HepG2 (cell line): Measurements from ENCODE around the gene GZF1. TPM values are rescaled to one million over a fixed set of nuclear protein-coding genes. Genes with fewer than 3 reads are reported as not detected.
A peak's percentile ranks its signal among the peaks of the same experiment; 100 is the strongest.

Experiments
- ARNTL ChIP-seq: sonication (generic); formaldehyde crosslinking; IDR thresholded peaks from 2 replicates; pipeline ENCODE4 v1.4.0; 2020; ENCODE audit warnings: mild to moderate bottlenecking, missing genetic modification reagents
- ATF5 ChIP-seq: sonication (generic); formaldehyde crosslinking; IDR thresholded peaks from 2 replicates; pipeline ENCODE4 v1.4.0; 2020; ENCODE audit warnings: mild to moderate bottlenecking, low read depth, missing genetic modification reagents
- EED ChIP-seq: sonication (generic); formaldehyde crosslinking; IDR thresholded peaks from 2 replicates; pipeline ENCODE4 v1.5.0; 2020; ENCODE audit warnings: mild to moderate bottlenecking, missing genetic modification reagents
- EP300 ChIP-seq, 3 experiments: sonication (generic) in 1 of 3; formaldehyde crosslinking in 1 of 3; IDR thresholded peaks; 2 replicates each; pipeline versions ENCODE4 v1.5.1 to v1.6.1; 2011 to 2020; ENCODE audit warnings: low read depth in 2 of 3, low read length in 2 of 3, borderline replicate concordance in 1 of 3, improper control_type of control experiment in 1 of 3, mild to moderate bottlenecking in 1 of 3, missing genetic modification reagents in 1 of 3, moderate library complexity in 1 of 3
- NCOA2 ChIP-seq: sonication (generic); formaldehyde crosslinking; IDR thresholded peaks from 2 replicates; pipeline ENCODE4 v1.8.0; 2022; ENCODE audit warnings: inconsistent platforms
- NCOA5 ChIP-seq: sonication (generic); formaldehyde crosslinking; IDR thresholded peaks from 2 replicates; pipeline ENCODE4 v1.4.0; 2020; ENCODE audit warnings: missing genetic modification reagents
- PCBP1 ChIP-seq: fragments of 200-400 bp; formaldehyde crosslinking; IDR thresholded peaks from 2 replicates; pipeline ENCODE4 v1.6.1; 2017; ENCODE audit warnings: mild to moderate bottlenecking, low read depth, low read length, borderline replicate concordance
- REL ChIP-seq: sonication (generic); formaldehyde crosslinking; conservative IDR thresholded peaks from 2 replicates; pipeline ENCODE4 v1.8.0; 2022; ENCODE audit warnings: mild to moderate bottlenecking, missing genetic modification reagents, moderate library complexity
- SIX4 ChIP-seq: sonication (generic); formaldehyde crosslinking; IDR thresholded peaks from 2 replicates; pipeline ENCODE4 v1.4.0; 2020; ENCODE audit warnings: missing genetic modification reagents
- SNAPC5 ChIP-seq: sonication (generic); formaldehyde crosslinking; IDR thresholded peaks from 2 replicates; pipeline ENCODE4 v1.8.1; 2023; ENCODE audit warnings: mild to moderate bottlenecking, missing genetic modification reagents, borderline replicate concordance
- TCF7 ChIP-seq: sonication (generic); IDR thresholded peaks from 2 replicates; pipeline ENCODE4 v1.6.1; 2016; ENCODE audit warnings: antibody characterized with exemption, low read depth
- ZBTB1 ChIP-seq: sonication (generic); formaldehyde crosslinking; IDR thresholded peaks from 2 replicates; pipeline ENCODE4 v1.4.0; 2020; ENCODE audit warnings: missing genetic modification reagents, borderline replicate concordance
- ZMYM4 ChIP-seq: sonication (generic); formaldehyde crosslinking; IDR thresholded peaks from 2 replicates; pipeline ENCODE4 v1.8.1; 2023; ENCODE audit warnings: mild to moderate bottlenecking, missing genetic modification reagents
- ZNF138 ChIP-seq: sonication (generic); formaldehyde crosslinking; IDR thresholded peaks from 2 replicates; pipeline ENCODE4 v1.5.0; 2020; ENCODE audit warnings: mild to moderate bottlenecking, low read depth, missing genetic modification reagents
- ZNF383 ChIP-seq: sonication (generic); formaldehyde crosslinking; IDR thresholded peaks from 2 replicates; pipeline ENCODE4 v1.4.0; 2020; ENCODE audit warnings: missing genetic modification reagents, mild to moderate bottlenecking, borderline replicate concordance
- ZNF496 ChIP-seq: sonication (generic); formaldehyde crosslinking; IDR thresholded peaks from 2 replicates; pipeline ENCODE4 v1.8.1; 2023; ENCODE audit warnings: mild to moderate bottlenecking, moderate library complexity, missing genetic modification reagents; ENCODE audit not compliant: insufficient replicate concordance
- ZNF891 ChIP-seq: sonication (generic); formaldehyde crosslinking; IDR thresholded peaks from 2 replicates; pipeline ENCODE4 v1.5.0; 2020; ENCODE audit warnings: mild to moderate bottlenecking, missing genetic modification reagents
- polyA plus RNA-seq, 8 experiments: library from polyadenylated mRNA; depleted of rRNA in 3 of 8; stranded (reverse) in 7 of 8; unstranded in 1 of 8; fragments of >200 nt; fragmentation: Illumina TruSeq in 4 of 8; extraction: Trizol in 4 of 8; gene quantifications; 2 replicates each; pipeline versions ENCODE4 v1.2.1 to v1.2.3, GENCODE V29; 2011 to 2016; ENCODE audit warnings: low read depth in 4 of 8, missing spikeins in 1 of 8, mixed read lengths in 1 of 8; ENCODE audit not compliant: insufficient read depth in 1 of 8
- total RNA-seq, 5 experiments: library from RNA; depleted of rRNA; stranded (reverse); fragments of >200 nt; fragmentation: Illumina TruSeq; extraction: Trizol; gene quantifications; 2 replicates each; pipeline ENCODE4 v1.2.3, GENCODE V29; 2016; ENCODE audit warnings: low read depth in 1 of 5
- TF ChIP-seq, protein P1 (sequence below): sonication (generic); formaldehyde crosslinking; IDR thresholded peaks from 2 replicates; pipeline ENCODE4 v1.8.0; 2023; ENCODE audit warnings: mild to moderate bottlenecking, missing genetic modification reagents
- TF ChIP-seq, protein P2 (sequence below): sonication (generic); formaldehyde crosslinking; IDR thresholded peaks from 2 replicates; pipeline ENCODE4 v1.5.1; 2020; ENCODE audit warnings: missing genetic modification reagents, mild to moderate bottlenecking, borderline replicate concordance
- TF ChIP-seq, protein P3 (sequence below): sonication (generic); formaldehyde crosslinking; IDR thresholded peaks from 2 replicates; pipeline ENCODE4 v1.8.1; 2022; ENCODE audit warnings: low read depth, mild to moderate bottlenecking, missing genetic modification reagents

GZF1 gene
- total and polyA plus RNA-seq, 2 of the 13 experiments (the other 11 are each of a cell fraction or from before 2014, with no cell fraction given) = 16.9 to 26.0 TPM

DNA sequence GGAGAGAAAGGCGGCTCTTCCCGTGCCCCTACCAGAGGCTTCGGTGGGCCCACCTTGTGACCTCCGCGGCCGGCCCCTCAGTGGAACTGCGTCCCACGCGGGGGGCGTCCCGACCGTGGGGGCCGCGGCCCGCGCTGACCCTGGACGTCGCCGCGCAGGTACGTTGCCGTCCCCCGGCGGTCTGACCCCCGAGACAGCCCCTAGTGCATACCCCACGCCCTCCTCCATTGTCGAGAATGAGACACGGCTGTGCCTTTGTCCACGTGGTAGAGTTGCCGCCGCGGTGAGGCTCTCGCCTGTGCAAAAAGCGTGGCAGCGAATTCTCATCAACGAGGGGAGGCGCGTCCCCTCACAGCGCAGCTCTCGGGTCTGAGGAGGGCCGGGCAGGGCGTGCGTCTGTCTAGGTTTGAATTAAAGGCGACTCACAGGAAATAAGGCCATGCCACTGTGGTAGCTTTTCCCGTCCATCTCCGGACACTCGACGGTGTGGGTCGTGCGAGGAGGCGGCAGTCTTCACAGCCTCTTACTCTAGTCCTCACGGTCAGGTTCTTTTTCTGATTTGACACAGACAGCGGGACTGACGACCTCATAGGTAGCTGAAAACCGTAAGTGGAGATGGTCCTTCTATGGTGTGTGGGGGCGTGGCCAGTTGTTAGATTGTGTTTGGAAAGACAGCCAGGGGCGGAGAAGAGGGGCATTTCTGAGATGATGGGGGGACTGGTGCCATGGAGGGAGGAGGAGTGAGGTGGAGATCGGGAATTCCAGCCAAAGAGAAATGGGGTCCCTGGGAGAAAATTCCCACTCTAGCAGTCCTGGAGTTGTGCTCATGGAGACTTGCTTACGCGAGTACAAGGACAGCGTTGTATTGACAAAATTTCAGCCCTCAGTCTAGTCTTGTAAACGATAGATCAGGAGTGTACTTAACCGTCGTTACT lies 10.8 kb upstream of the GZF1 start (continued):
- TF ChIP-seq ATF5 (CRISPR knock-in tag) (0 out of 2 replicates have a peak, but pooled peaks have one; percentile 60), ARNTL (CRISPR knock-in tag) (no peak; the same call in 1 of the 2 replicates), ZMYM4 (CRISPR knock-in tag) (0 out of 2 replicates have a peak, but pooled peaks have one; percentile 44), NCOA5 (peak; percentile 85), ZBTB1 (CRISPR knock-in tag) (peak; percentile 52), SNAPC5 (0 out of 2 replicates have a peak, but pooled peaks have one; percentile 77), ZNF496 (CRISPR knock-in tag) (no peak), ZNF891 (CRISPR knock-in tag) (no peak), EP300 (IDR thresholded peaks at IDR 0.05; ENCODE audit: low read depth in 2 of 2, low read length in 2 of 2) (no peak), EP300 (CRISPR knock-in tag; IDR thresholded peaks at IDR 0.05; ENCODE audit: borderline replicate concordance) (0 out of 2 replicates have a peak, but pooled peaks have one; percentile 11), ZNF383 (CRISPR knock-in tag) (peak; percentile 23; the same call in 1 of the 2 replicates), TCF7 (no peak), PCBP1 (no peak), ZNF138 (CRISPR knock-in tag) (0 out of 2 replicates have a peak, but pooled peaks have one; percentile 85), REL (CRISPR knock-in tag) (peak; percentile 78; the same call in 1 of the 2 replicates), EED (CRISPR knock-in tag) (peak; percentile 97), SIX4 (CRISPR knock-in tag) (peak; percentile 48; the same call in 1 of the 2 replicates), NCOA2 (CRISPR knock-in tag) (no peak)
- TF ChIP-seq, protein P1, sequence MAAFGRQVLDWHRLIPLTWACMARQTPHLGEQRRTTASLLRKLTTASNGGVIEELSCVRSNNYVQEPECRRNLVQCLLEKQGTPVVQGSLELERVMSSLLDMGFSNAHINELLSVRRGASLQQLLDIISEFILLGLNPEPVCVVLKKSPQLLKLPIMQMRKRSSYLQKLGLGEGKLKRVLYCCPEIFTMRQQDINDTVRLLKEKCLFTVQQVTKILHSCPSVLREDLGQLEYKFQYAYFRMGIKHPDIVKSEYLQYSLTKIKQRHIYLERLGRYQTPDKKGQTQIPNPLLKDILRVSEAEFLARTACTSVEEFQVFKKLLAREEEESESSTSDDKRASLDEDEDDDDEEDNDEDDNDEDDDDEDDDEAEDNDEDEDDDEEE (CRISPR knock-in tag) = peak; percentile 96
- TF ChIP-seq, protein P2, sequence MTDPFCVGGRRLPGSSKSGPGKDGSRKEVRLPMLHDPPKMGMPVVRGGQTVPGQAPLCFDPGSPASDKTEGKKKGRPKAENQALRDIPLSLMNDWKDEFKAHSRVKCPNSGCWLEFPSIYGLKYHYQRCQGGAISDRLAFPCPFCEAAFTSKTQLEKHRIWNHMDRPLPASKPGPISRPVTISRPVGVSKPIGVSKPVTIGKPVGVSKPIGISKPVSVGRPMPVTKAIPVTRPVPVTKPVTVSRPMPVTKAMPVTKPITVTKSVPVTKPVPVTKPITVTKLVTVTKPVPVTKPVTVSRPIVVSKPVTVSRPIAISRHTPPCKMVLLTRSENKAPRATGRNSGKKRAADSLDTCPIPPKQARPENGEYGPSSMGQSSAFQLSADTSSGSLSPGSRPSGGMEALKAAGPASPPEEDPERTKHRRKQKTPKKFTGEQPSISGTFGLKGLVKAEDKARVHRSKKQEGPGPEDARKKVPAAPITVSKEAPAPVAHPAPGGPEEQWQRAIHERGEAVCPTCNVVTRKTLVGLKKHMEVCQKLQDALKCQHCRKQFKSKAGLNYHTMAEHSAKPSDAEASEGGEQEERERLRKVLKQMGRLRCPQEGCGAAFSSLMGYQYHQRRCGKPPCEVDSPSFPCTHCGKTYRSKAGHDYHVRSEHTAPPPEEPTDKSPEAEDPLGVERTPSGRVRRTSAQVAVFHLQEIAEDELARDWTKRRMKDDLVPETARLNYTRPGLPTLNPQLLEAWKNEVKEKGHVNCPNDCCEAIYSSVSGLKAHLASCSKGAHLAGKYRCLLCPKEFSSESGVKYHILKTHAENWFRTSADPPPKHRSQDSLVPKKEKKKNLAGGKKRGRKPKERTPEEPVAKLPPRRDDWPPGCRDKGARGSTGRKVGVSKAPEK (CRISPR knock-in tag) = 0 out of 2 replicates have a peak, but pooled peaks have one; percentile 77
- TF ChIP-seq, protein P3, sequence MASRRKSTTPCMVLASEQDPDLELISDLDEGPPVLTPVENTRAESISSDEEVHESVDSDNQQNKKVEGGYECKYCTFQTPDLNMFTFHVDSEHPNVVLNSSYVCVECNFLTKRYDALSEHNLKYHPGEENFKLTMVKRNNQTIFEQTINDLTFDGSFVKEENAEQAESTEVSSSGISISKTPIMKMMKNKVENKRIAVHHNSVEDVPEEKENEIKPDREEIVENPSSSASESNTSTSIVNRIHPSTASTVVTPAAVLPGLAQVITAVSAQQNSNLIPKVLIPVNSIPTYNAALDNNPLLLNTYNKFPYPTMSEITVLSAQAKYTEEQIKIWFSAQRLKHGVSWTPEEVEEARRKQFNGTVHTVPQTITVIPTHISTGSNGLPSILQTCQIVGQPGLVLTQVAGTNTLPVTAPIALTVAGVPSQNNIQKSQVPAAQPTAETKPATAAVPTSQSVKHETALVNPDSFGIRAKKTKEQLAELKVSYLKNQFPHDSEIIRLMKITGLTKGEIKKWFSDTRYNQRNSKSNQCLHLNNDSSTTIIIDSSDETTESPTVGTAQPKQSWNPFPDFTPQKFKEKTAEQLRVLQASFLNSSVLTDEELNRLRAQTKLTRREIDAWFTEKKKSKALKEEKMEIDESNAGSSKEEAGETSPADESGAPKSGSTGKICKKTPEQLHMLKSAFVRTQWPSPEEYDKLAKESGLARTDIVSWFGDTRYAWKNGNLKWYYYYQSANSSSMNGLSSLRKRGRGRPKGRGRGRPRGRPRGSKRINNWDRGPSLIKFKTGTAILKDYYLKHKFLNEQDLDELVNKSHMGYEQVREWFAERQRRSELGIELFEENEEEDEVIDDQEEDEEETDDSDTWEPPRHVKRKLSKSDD (CRISPR knock-in tag) = no peak
